Adrenal gland (tissue), 12 donors: ENCODE data around the gene IQGAP2. TPM values are rescaled to one million over a fixed set of nuclear protein-coding genes. Genes with fewer than 3 reads are reported as not detected.

Experiments
- DNase-seq, 7 donors: peaks; one replicate each; pipeline ENCODE4 v3.0.0-alpha.2; 2019 to 2020
- H3K27ac ChIP-seq, 5 donors: fragments of 200-600 bp; sonication (generic) in 4 of 5; 1 replicate in 3 of 5; 2 replicates in 2 of 5; pipeline versions ENCODE4 v1.5.1 to v1.8.0; 2016 to 2020; ENCODE audit warnings: mild to moderate bottlenecking in 1 of 5
- H3K27me3 ChIP-seq: fragments of 200-600 bp; 2 replicates; pipeline ENCODE4 v1.8.0; 2021
- H3K36me3 ChIP-seq, 2 donors: fragments of 200-600 bp; replicated peaks in 1 of 2; 1 replicate in 1 of 2; 2 replicates in 1 of 2; pipeline versions ENCODE4 v1.5.1 to v1.8.0; 2018 to 2022
- H3K4me1 ChIP-seq, 2 donors: fragments of 200-600 bp; replicated peaks in 1 of 2; 1 replicate in 1 of 2; 2 replicates in 1 of 2; pipeline versions ENCODE4 v1.5.1 to v1.8.0; 2018 to 2021
- H3K4me3 ChIP-seq, 4 donors: fragments of 200-600 bp; sonication (generic) in 3 of 4; one replicate each; pipeline ENCODE4 v1.5.1; 2016 to 2018
- H3K9me3 ChIP-seq, 3 donors: fragments of 200-600 bp; sonication (generic) in 1 of 3; replicated peaks in 1 of 3; 1 replicate in 2 of 3; 2 replicates in 1 of 3; pipeline versions ENCODE4 v1.5.1 to v1.8.0; 2016 to 2021
- CTCF ChIP-seq, 6 experiments: fragments of 450-650 bp in 4 of 6; fragments of 200-600 bp in 2 of 6; sonication (generic) in 1 of 6; IDR thresholded peaks; 1 replicate in 5 of 6; 2 replicates in 1 of 6; pipeline versions ENCODE4 v1.5.1 to v1.8.0; 2016 to 2021; ENCODE audit warnings: antibody characterized with exemption in 6 of 6, mild to moderate bottlenecking in 2 of 6, moderate library complexity in 1 of 6
- POLR2A ChIP-seq, 2 donors: fragments of 450-650 bp; IDR thresholded peaks; one replicate each; pipeline ENCODE4 v1.6.1; 2017; ENCODE audit warnings: antibody characterized with exemption in 2 of 2, mild to moderate bottlenecking in 2 of 2, moderate library complexity in 1 of 2
- WGBS, 4 donors: extraction: QIAGEN DNeasy Blood & Tissue Kit in 2 of 4; methylation state at CpG; one replicate each; pipeline versions ENCODE4 v1.1.5 to v1.1.7; 2013 to 2017; 5-methylcytosine and 5-hydroxymethylcytosine counted together
- intact Hi-C, 2 donors: fragments of 100-400 bp; cut with DNase I; formaldehyde crosslinking; loops; one replicate each; pipeline versions ENCODE4 v1.14.1 to v1.15.0; 2022 to 2023
- polyA plus RNA-seq, 3 donors: library from polyadenylated mRNA; stranded (reverse); fragments of 200-250 nt in 2 of 3; fragments of 350-450 nt in 1 of 3; fragmentation: Illumina TruSeq in 1 of 3; extraction: RNeasy Lipid Tissue Mini Kit (QIAGEN cat#74804) in 1 of 3; gene quantifications; one replicate each; pipeline ENCODE4 v1.2.3, GENCODE V29; 2013 to 2014
- total RNA-seq, 9 donors: library from RNA; depleted of rRNA in 4 of 9; stranded (reverse); fragments of >200 nt in 4 of 9; fragments of 120-200 nt in 1 of 9; fragmentation: NEBNext Ultra II Directional in 1 of 9; extraction: Animal tissue kit (Norgen Biotek cat#: 25700) in 1 of 9; gene quantifications; one replicate each; pipeline versions ENCODE4 v1.1.0 to v1.2.4, GENCODE V29; 2013 to 2023
- donor health status: healthy with polysubstance abuse.
- donor health status: Bipolar disorder and iron deficiency.
- donor health status: DM: yes; HTN: yes; CAD: no.
- donor health status: DM: no; HTN: no; CAD: no.
- donor health status: DM: no; HTN: no; CAD: no.
- donor health status: DM: yes; HTN: yes; CAD: no.

The IQGAP2 gene
- total and polyA plus RNA-seq, 12 donors: 14.9 to 77.3 (median 36.1) TPM

DNA sequence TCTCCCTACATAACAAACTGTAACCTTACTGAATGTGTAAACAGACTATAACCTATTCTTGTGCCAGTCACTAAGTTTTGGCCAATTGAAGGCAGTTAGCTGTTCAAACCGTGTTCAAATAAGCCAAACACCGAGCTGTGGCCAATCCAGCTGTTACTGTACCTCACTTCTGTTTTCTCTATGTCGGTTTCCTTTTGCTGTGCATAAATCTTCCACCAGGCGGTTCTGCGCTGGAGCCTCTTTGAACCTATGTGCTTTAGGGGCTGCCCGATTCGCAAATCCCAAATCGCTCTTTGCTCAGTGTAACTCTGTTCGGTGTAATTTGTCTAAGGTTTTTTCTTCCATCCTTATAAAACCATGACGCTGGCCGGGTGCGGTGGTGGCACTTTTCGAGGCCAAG is 344.6 kb downstream of the IQGAP2 start:
- Histone ChIP-seq H3K27ac (no peak overlapping the region), H3K4me1 (no peaks in the 10 kb centered on the region), H3K4me3 (no peak overlapping the region), H3K9me3 (no peaks in the 10 kb centered on the region), H3K27me3 (no peaks in the 10 kb centered on the region), H3K36me3 (no peaks in the 10 kb centered on the region)
- WGBS, 4 donors: 87 to 92% (median 89%) methylated on average over 13 of the region's 13 CpGs
- TF ChIP-seq CTCF (IDR thresholded peaks at IDR 0.05) (no peak), POLR2A (IDR thresholded peaks at IDR 0.05) (no peak)
- intact Hi-C loops: no loop called here
- no peak for DNase-seq

DNA sequence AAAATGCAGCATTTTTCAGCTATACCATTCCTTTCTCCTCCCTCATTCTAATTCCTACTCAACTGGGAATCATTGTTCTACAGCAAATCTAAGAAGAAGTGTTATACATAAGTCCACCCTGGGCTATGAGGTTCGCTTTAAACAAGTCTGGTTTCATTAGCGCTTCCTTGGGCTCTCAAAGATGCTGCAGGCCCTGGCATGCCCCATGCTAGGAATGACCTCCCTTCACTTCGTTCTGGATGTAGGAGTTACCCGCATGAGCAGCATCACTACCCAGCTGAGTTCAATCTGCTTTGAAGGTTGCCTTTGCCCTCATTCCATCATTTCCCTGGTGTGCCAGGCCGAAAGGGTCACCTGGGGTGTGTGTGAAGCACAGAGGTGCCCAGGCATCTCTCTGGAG is 348.2 kb downstream of the IQGAP2 start:
- intact Hi-C loops: no loop called here
- Histone ChIP-seq H3K4me1 (no peaks in the 10 kb centered on the region), H3K27me3 (no peaks in the 10 kb centered on the region), H3K36me3 (no peaks in the 10 kb centered on the region), H3K4me3 (no peak overlapping the region), H3K9me3 (no peaks in the 10 kb centered on the region), H3K27ac (no peak overlapping the region)
- WGBS, 4 donors: 90 to 94% (median 93%) methylated on average over 5 of the region's 5 CpGs
- no peak for DNase-seq
- TF ChIP-seq POLR2A (IDR thresholded peaks at IDR 0.05): no peak
- no peak for TF ChIP-seq CTCF (IDR thresholded peaks at IDR 0.05)

DNA sequence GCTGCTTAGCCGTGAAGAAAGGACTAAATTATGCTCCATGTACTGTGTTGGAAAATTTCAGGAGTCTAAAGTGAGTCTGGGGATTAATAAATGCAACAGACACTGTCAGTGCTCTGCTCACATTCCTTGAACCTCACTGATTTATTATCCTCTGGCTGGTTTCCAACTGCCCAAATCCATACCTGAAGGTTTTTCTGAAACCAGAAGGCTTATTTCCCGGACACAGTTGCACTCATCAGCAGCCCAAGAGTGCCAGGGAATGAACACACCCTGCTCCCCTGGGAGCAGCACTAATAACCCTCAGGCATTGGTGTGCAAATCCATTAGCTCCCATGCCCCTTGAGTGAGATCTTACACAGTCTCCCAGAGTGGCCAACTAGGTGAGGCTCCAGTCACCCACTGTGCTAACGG is 351.6 kb downstream of the IQGAP2 start:
- H3K27me3 ChIP-seq: no peaks in the 10 kb centered on the region
- intact Hi-C loops: no loop called here
- no peak overlapping the region for H3K4me3 ChIP-seq
- H3K27ac ChIP-seq: no peak overlapping the region
- no peaks in the 10 kb centered on the region for H3K4me1 ChIP-seq
- no peaks in the 10 kb centered on the region for H3K9me3 ChIP-seq
- H3K36me3 ChIP-seq: no peaks in the 10 kb centered on the region
- 78 to 88% (median 80%) methylated on average over 3 of the region's 3 CpGs for WGBS, 4 donors
- no peak for DNase-seq
- TF ChIP-seq CTCF (IDR thresholded peaks at IDR 0.05) (no peak), POLR2A (IDR thresholded peaks at IDR 0.05) (no peak)

- no peak for DNase-seq
- no peaks in the 10 kb centered on the region for H3K27me3 ChIP-seq
- no peak overlapping the region for H3K4me3 ChIP-seq
- no peaks in the 10 kb centered on the region for H3K36me3 ChIP-seq
- no peaks in the 10 kb centered on the region for H3K4me1 ChIP-seq
- WGBS, 4 donors: 90 to 96% (median 91%) methylated on average over 11 of the region's 11 CpGs
- intact Hi-C loops: no loop called here
- H3K9me3 ChIP-seq: no peaks in the 10 kb centered on the region
- H3K27ac ChIP-seq: no peak overlapping the region
- TF ChIP-seq CTCF (IDR thresholded peaks at IDR 0.05) (no peak), POLR2A (IDR thresholded peaks at IDR 0.05) (no peak)
These were observed 352.9 kb downstream of the IQGAP2 start for GRCh38 chr5:76755779-76756637.
